GM12878 (cell line): ENCODE results near the gene HDAC8. TPM values are rescaled to one million over a fixed set of nuclear protein-coding genes. Genes with fewer than 3 reads are reported as not detected.

Experiments used
- ATAC-seq: fragments of 200-7000 bp; cut with Tn5 transposase; 3 replicates; pipeline ENCODE4 v1.9.1; 2020; ENCODE audit warnings: mild to moderate bottlenecking, moderate library complexity
- BruUV-seq: library from RNA; stranded (reverse); fragments of 400-500 nt; replicated peaks from 2 replicates; lab custom pipeline; 2021; lab: Mats Ljungman, UMichigan
- CTCF ChIA-PET: fragments of 300-600 bp; sonication (Branson Sonifier 250); formaldehyde crosslinking; extraction: SDS; loops from one replicate; lab custom pipeline; 2021; ENCODE audit warnings: inconsistent platforms; lab: Yijun Ruan, JAX
- POLR2A ChIA-PET: fragments of 350-600 bp; formaldehyde crosslinking; extraction: SDS; loops from one replicate; lab custom pipeline; 2021; ENCODE audit warnings: inconsistent platforms; lab: Charles Lee
- RAD21 ChIA-PET: fragments of 300-600 bp; sonication (Branson Sonifier 250); formaldehyde crosslinking; loops from one replicate; lab custom pipeline; 2023; ENCODE audit warnings: antibody characterized with exemption; ENCODE audit not compliant: unreplicated experiment; lab: Charles Lee
- SMC1A ChIA-PET: fragments of 300-600 bp; sonication (Branson Sonifier 250); formaldehyde crosslinking; loops from one replicate; lab custom pipeline; 2023; ENCODE audit not compliant: unreplicated experiment, uncharacterized antibody; lab: Charles Lee
- DNase-seq: peaks from one replicate; pipeline ENCODE4 v3.0.0-alpha.2; 2011; ENCODE audit warnings: low read depth, low spot score
- FAIRE-seq: peaks from 3 replicates; lab custom pipeline; 2011; peaks lifted over from hg19 to GRCh38; lab: Jason Lieb, UNC
- H2AFZ ChIP-seq: 2 replicates; pipeline ENCODE4 v1.6.0; 2011; ENCODE audit warnings: low read depth, low read length, control low read depth; ENCODE audit not compliant: control insufficient read depth
- H3K27ac ChIP-seq: 2 replicates; pipeline ENCODE4 v1.5.1; 2011; ENCODE audit warnings: control low read depth; ENCODE audit not compliant: control insufficient read depth, insufficient read depth
- H3K27me3 ChIP-seq, 2 experiments: replicated peaks in 1 of 2; 2 replicates each; pipeline versions ENCODE4 v1.6.0 to v1.6.1; 2011; ENCODE audit warnings: low read length in 1 of 2; ENCODE audit not compliant: control insufficient read depth in 2 of 2, insufficient read depth in 2 of 2
- H3K36me3 ChIP-seq, 2 experiments: 2 replicates each; pipeline ENCODE4 v1.5.1; 2011; ENCODE audit warnings: low read length in 1 of 2; ENCODE audit not compliant: control insufficient read depth in 2 of 2, insufficient read depth in 2 of 2
- H3K4me1 ChIP-seq: 2 replicates; pipeline ENCODE4 v1.6.1; 2011; ENCODE audit warnings: mild to moderate bottlenecking, low read length, moderate library complexity, mixed read lengths; ENCODE audit not compliant: control insufficient read depth, insufficient read depth
- H3K4me2 ChIP-seq: 2 replicates; pipeline ENCODE4 v1.6.0; 2011; ENCODE audit warnings: control low read depth; ENCODE audit not compliant: control insufficient read depth, insufficient read depth
- H3K4me3 ChIP-seq: fragments of 200-600 bp; sonication (generic); 2 replicates; pipeline ENCODE4 v1.5.1; 2016
- H3K79me2 ChIP-seq: 2 replicates; pipeline ENCODE4 v1.6.0; 2011; ENCODE audit warnings: low read length; ENCODE audit not compliant: control insufficient read depth, insufficient read depth
- H3K9ac ChIP-seq: 2 replicates; pipeline ENCODE4 v1.8.0; 2011; ENCODE audit warnings: low read length, control low read depth, mixed read lengths; ENCODE audit not compliant: control insufficient read depth, insufficient read depth
- H3K9me3 ChIP-seq: replicated peaks from 3 replicates; pipeline ENCODE4 v1.5.1; 2011; ENCODE audit warnings: mild to moderate bottlenecking, low read length; ENCODE audit not compliant: control insufficient read depth, insufficient read depth
- H4K20me1 ChIP-seq: 2 replicates; pipeline ENCODE4 v1.6.0; 2011; ENCODE audit not compliant: control insufficient read depth, insufficient read depth
- EGR1 ChIP-seq, 2 experiments: IDR thresholded peaks; 1 replicate in 1 of 2; 2 replicates in 1 of 2; pipeline ENCODE4 v1.6.1; 2011 to 2012; ENCODE audit warnings: low read depth in 2 of 2, low read length in 2 of 2, borderline replicate concordance in 1 of 2, mild to moderate bottlenecking in 1 of 2, moderate library complexity in 1 of 2
- HDGF ChIP-seq: fragments of 450-650 bp; IDR thresholded peaks from 2 replicates; pipeline ENCODE4 v1.6.1; 2016; ENCODE audit warnings: antibody characterized with exemption
- MEF2A ChIP-seq: IDR thresholded peaks from 2 replicates; pipeline ENCODE4 v1.6.1; 2011; ENCODE audit warnings: low read depth, mild to moderate bottlenecking, low read length, moderate library complexity; ENCODE audit not compliant: insufficient read depth
- POLR2AphosphoS5 ChIP-seq: IDR thresholded peaks from 2 replicates; pipeline ENCODE4 v1.6.1; 2011; ENCODE audit warnings: mild to moderate bottlenecking, low read length, inconsistent platforms
- POU2F2 ChIP-seq: IDR thresholded peaks from 3 replicates; pipeline ENCODE4 v1.6.1; 2011; ENCODE audit warnings: low read depth, mild to moderate bottlenecking, low read length, borderline replicate concordance
- WGBS: methylation state at CpG from one replicate; pipeline ENCODE4 v1.1.6; 2016; ENCODE audit warnings: low lambda C conversion rate; ENCODE audit not compliant: insufficient replicate concordance, insufficient coverage; ENCODE audit errors: missing lambda C conversion rate; 5-methylcytosine and 5-hydroxymethylcytosine counted together
- in situ Hi-C: fragments of 300-500 bp; cut with MboI; formaldehyde crosslinking; loops from 9 replicates; pipeline ENCODE4 v1.14.3; 2018; ENCODE audit warnings: mixed read lengths
- intact Hi-C: fragments of 100-400 bp; cut with micrococcal nuclease; formaldehyde crosslinking; loops from one replicate; pipeline ENCODE4 v1.14.2; 2022; ENCODE audit not compliant: unreplicated experiment
- polyA plus RNA-seq, 11 experiments: library from polyadenylated mRNA; depleted of rRNA in 4 of 11; unstranded in 6 of 11; stranded (reverse) in 5 of 11; fragments of >200 nt; fragmentation: Nextera tagmentation in 4 of 11; fragmentation: Illumina TruSeq in 1 of 11; extraction: Ambion mirVana in 4 of 11; extraction: Trizol in 1 of 11; gene quantifications; 1 replicate in 1 of 11; 2 replicates in 10 of 11; pipeline versions ENCODE4 v1.2.1 to v1.2.3, GENCODE V29; 2011 to 2016; ENCODE audit warnings: inconsistent platforms in 2 of 11, missing spikeins in 2 of 11, low read depth in 1 of 11
- total RNA-seq, 4 experiments: library from RNA; depleted of rRNA in 3 of 4; stranded (reverse); fragments of >200 nt in 3 of 4; fragmentation: Illumina TruSeq in 1 of 4; extraction: Trizol in 1 of 4; gene quantifications; 2 replicates each; pipeline versions ENCODE4 v1.2.1 to v1.2.3, GENCODE V29; 2013 to 2021
- TF ChIP-seq, protein P1 (sequence below): IDR thresholded peaks from 2 replicates; pipeline ENCODE4 v1.6.1; 2012; ENCODE audit warnings: low read depth, low read length, improper control_type of control experiment

Gene HDAC8
- total and polyA plus RNA-seq, 10 of the 15 experiments (the other 5 are each of a cell fraction or from before 2014, with no cell fraction given), result 18.1 to 34.7 (median 29.1) TPM

DNA sequence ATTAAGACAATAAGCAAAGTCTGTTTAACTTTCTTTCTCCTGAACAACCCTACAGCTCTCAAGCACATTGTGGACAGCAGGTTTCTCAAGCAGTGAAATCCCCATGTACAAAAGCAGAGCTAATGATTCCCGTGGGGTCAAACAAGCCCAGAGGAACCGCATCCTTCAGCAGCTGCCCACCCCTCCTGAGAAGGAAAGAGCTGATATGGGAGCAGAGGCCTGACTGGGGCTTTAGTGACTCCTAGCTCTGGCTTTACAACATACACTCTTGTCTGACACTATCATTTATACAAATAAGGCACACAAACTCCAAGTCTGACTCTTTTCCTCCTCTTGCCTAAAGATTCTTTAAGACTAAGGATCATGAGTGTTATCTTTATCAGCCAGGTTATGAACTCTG is 32.8 kb downstream of the HDAC8 start:
- no peaks in the 10 kb centered on the region for H3K9me3 ChIP-seq
- in situ Hi-C loops, result loop anchor here (10.0 kb wide), 1 partner anchor 295 kb away; no protein-coding TSS in a partner anchor
- SMC1A ChIA-PET, result interaction anchor here (0.9 to 2.3 kb wide), 7 partner anchors 10 to 295 kb away, joined by 3 to 17 read pairs (median 4); partner anchors contain the start of gene RPS4X
- no peaks in the 10 kb centered on the region for H4K20me1 ChIP-seq
- no TSS peak for BruUV-seq
- H3K79me2 ChIP-seq, result no peaks in the 10 kb centered on the region
- ATAC-seq, result no peak
- intact Hi-C loops, result loop anchor here (1.0 kb wide), 1 partner anchor 295 kb away; no protein-coding TSS in a partner anchor
- H2AFZ ChIP-seq, result no peak overlapping the region
- no peak overlapping the region for H3K4me2 ChIP-seq
- TF ChIP-seq, protein P1, sequence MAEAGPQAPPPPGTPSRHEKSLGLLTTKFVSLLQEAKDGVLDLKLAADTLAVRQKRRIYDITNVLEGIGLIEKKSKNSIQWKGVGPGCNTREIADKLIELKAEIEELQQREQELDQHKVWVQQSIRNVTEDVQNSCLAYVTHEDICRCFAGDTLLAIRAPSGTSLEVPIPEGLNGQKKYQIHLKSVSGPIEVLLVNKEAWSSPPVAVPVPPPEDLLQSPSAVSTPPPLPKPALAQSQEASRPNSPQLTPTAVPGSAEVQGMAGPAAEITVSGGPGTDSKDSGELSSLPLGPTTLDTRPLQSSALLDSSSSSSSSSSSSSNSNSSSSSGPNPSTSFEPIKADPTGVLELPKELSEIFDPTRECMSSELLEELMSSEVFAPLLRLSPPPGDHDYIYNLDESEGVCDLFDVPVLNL, result no peak
- TF ChIP-seq EGR1 (IDR thresholded peaks at IDR 0.05; ENCODE audit: borderline replicate concordance in 1 of 2, low read depth in 2 of 2, low read length in 2 of 2), result no peak
- no peak for TF ChIP-seq POLR2AphosphoS5
- TF ChIP-seq MEF2A, result no peak
- no peak for TF ChIP-seq HDGF
- no peak for TF ChIP-seq POU2F2
- POLR2A ChIA-PET, result no interaction called here
- H3K27ac ChIP-seq, result no peak overlapping the region
- no peak for FAIRE-seq
- no peaks in the 10 kb centered on the region for H3K4me1 ChIP-seq
- no peak overlapping the region for H3K9ac ChIP-seq
- no peaks in the 10 kb centered on the region; a peak in 1 of 4 replicates for H3K36me3 ChIP-seq
- no peak overlapping the region for H3K4me3 ChIP-seq
- no peaks in the 10 kb centered on the region for H3K27me3 ChIP-seq
- WGBS, result 72% methylated on average over 2 of the region's 2 CpGs
- RAD21 ChIA-PET, result interaction anchor here (0.6 to 2.6 kb wide), 9 partner anchors 40 to 1468 kb away, joined by 3 to 11 read pairs (median 7); partner anchors contain the start of gene RPS4X
- CTCF ChIA-PET, result interaction anchor here (0.9 to 4.0 kb wide), 7 partner anchors 12 to 296 kb away, joined by 4 to 40 read pairs (median 7); partner anchors contain the start of gene RPS4X
- DNase-seq, result no peak
